HEK293 (cell line): ENCODE data around the gene TMEM63B.
"Not testable (repeated sequence)": the region's sequence is repeated elsewhere in the genome, so short reads cannot be mapped to it uniquely, and the experiment has no call there.

Experiments used
- CTCF ChIA-PET: fragments of 350-600 bp; formaldehyde crosslinking; extraction: SDS; loops from one replicate; lab custom pipeline; 2021; ENCODE audit warnings: antibody characterized with exemption; lab: Yijun Ruan, JAX
- POLR2A ChIA-PET: fragments of 300-600 bp; formaldehyde crosslinking; extraction: SDS; loops from one replicate; lab custom pipeline; 2020; ENCODE audit warnings: antibody characterized with exemption, inconsistent platforms; lab: Yijun Ruan, JAX
- H3K27ac ChIP-seq: fragments of 200-500 bp; sonication (Bioruptor generic); 2 replicates; pipeline ENCODE4 v1.5.1; 2014; ENCODE audit warnings: low read depth, low read length, control low read depth, inconsistent platforms; ENCODE audit errors: extremely low read depth
- H3K36me3 ChIP-seq, 2 experiments: fragments of 200-500 bp in 1 of 2; sonication (Bioruptor generic) in 1 of 2; 1 replicate in 1 of 2; 2 replicates in 1 of 2; pipeline ENCODE4 v1.5.1; 2014 to 2017; ENCODE audit warnings: inconsistent platforms in 2 of 2, low read length in 2 of 2; ENCODE audit not compliant: control insufficient read depth in 2 of 2, insufficient read depth in 1 of 2
- H3K4me1 ChIP-seq: fragments of 200-500 bp; sonication (Bioruptor generic); 2 replicates; pipeline ENCODE4 v1.5.1; 2014; ENCODE audit warnings: mild to moderate bottlenecking, low read length, inconsistent platforms; ENCODE audit not compliant: control insufficient read depth, insufficient read depth
- H3K4me3 ChIP-seq: 2 replicates; pipeline ENCODE4 v1.5.1; 2011; ENCODE audit warnings: low read depth, mild to moderate bottlenecking, control low read depth, low read length, moderate library complexity
- H3K9me3 ChIP-seq: fragments of 200-500 bp; sonication (Bioruptor generic); 2 replicates; pipeline ENCODE4 v1.5.1; 2014; ENCODE audit warnings: low read depth, low read length, inconsistent platforms; ENCODE audit not compliant: control insufficient read depth, insufficient read depth
- AEBP2 ChIP-seq: fragments of 450-650 bp; formaldehyde crosslinking; IDR thresholded peaks from 2 replicates; pipeline ENCODE4 v1.5.1; 2016; ENCODE audit warnings: missing biosample characterization, missing genetic modification characterization, borderline replicate concordance
- HOXA7 ChIP-seq: sonication (generic); formaldehyde crosslinking; IDR thresholded peaks from 2 replicates; pipeline ENCODE4 v1.8.1; 2022; ENCODE audit warnings: missing genetic modification reagents, borderline replicate concordance
- KLF7 ChIP-seq: fragments of 450-650 bp; formaldehyde crosslinking; IDR thresholded peaks from 2 replicates; pipeline ENCODE4 v1.5.1; 2016; ENCODE audit warnings: missing biosample characterization, missing genetic modification characterization, borderline replicate concordance
- KLF8 ChIP-seq: fragments of 450-650 bp; formaldehyde crosslinking; IDR thresholded peaks from 2 replicates; pipeline ENCODE4 v1.5.1; 2016; ENCODE audit warnings: missing biosample characterization, missing genetic modification characterization
- OVOL3 ChIP-seq: fragments of 450-650 bp; formaldehyde crosslinking; IDR thresholded peaks from 2 replicates; pipeline ENCODE4 v1.5.1; 2016; ENCODE audit warnings: missing biosample characterization, missing genetic modification characterization
- PRDM1 ChIP-seq: fragments of 450-650 bp; formaldehyde crosslinking; IDR thresholded peaks from 2 replicates; pipeline ENCODE4; 2016; ENCODE audit warnings: missing biosample characterization, missing genetic modification characterization
- YY1 ChIP-seq: fragments of 450-650 bp; formaldehyde crosslinking; IDR thresholded peaks from 2 replicates; pipeline ENCODE4 v1.5.1; 2018; ENCODE audit warnings: missing biosample characterization, missing genetic modification characterization
- ZBTB17 ChIP-seq: fragments of 450-650 bp; formaldehyde crosslinking; IDR thresholded peaks from 2 replicates; pipeline ENCODE4 v1.5.1; 2016; ENCODE audit warnings: missing biosample characterization, missing genetic modification characterization
- ZNF174 ChIP-seq: fragments of 450-650 bp; formaldehyde crosslinking; IDR thresholded peaks from 2 replicates; pipeline ENCODE4 v1.5.0; 2017; ENCODE audit warnings: missing biosample characterization, mild to moderate bottlenecking, missing genetic modification characterization
- ZNF175 ChIP-seq: fragments of 450-650 bp; formaldehyde crosslinking; IDR thresholded peaks from 2 replicates; pipeline ENCODE4 v1.5.1; 2016; ENCODE audit warnings: missing biosample characterization, missing genetic modification characterization
- ZNF239 ChIP-seq: fragments of 450-650 bp; formaldehyde crosslinking; IDR thresholded peaks from 2 replicates; pipeline ENCODE4 v1.5.1; 2016; ENCODE audit warnings: missing biosample characterization, missing genetic modification characterization
- ZNF354C ChIP-seq: fragments of 450-650 bp; formaldehyde crosslinking; IDR thresholded peaks from 2 replicates; pipeline ENCODE4 v1.5.1; 2016; ENCODE audit warnings: missing biosample characterization, missing genetic modification characterization, low read depth, borderline replicate concordance
- ZNF416 ChIP-seq: fragments of 450-650 bp; formaldehyde crosslinking; IDR thresholded peaks from 2 replicates; pipeline ENCODE4 v1.5.1; 2016; ENCODE audit warnings: missing biosample characterization, missing genetic modification characterization
- ZNF48 ChIP-seq: fragments of 450-650 bp; formaldehyde crosslinking; IDR thresholded peaks from 2 replicates; pipeline ENCODE4 v1.5.1; 2016; ENCODE audit warnings: missing biosample characterization, missing genetic modification characterization
- ZNF558 ChIP-seq: fragments of 450-650 bp; formaldehyde crosslinking; IDR thresholded peaks from 2 replicates; pipeline ENCODE4 v1.5.1; 2016; ENCODE audit warnings: missing biosample characterization, missing genetic modification characterization
- ZNF610 ChIP-seq: fragments of 450-650 bp; formaldehyde crosslinking; IDR thresholded peaks from 2 replicates; pipeline ENCODE4 v1.5.1; 2016; ENCODE audit warnings: missing biosample characterization, missing genetic modification characterization, borderline replicate concordance
- ZNF621 ChIP-seq: fragments of 450-650 bp; formaldehyde crosslinking; IDR thresholded peaks from 2 replicates; pipeline ENCODE4 v1.5.1; 2017; ENCODE audit warnings: missing biosample characterization, missing genetic modification characterization
- ZNF777 ChIP-seq: fragments of 450-650 bp; formaldehyde crosslinking; IDR thresholded peaks from 2 replicates; pipeline ENCODE4 v1.5.1; 2017; ENCODE audit warnings: missing biosample characterization, missing genetic modification characterization, borderline replicate concordance

TMEM63B gene

GRCh38 chr6:44088827-44089590 is 38.3 kb upstream of the TMEM63B start:
- Histone ChIP-seq H3K4me3 (no peak overlapping the region), H3K36me3 (peaks cover 0 to 14% of the 10 kb centered on the region in 2 experiments; a peak in 2 of 3 replicates), H3K27ac (no peak overlapping the region), H3K4me1 (no peaks in the 10 kb centered on the region), H3K9me3 (no peaks in the 10 kb centered on the region)
- no peak for TF ChIP-seq ZNF610 (tag by site-specific recombination)
- TF ChIP-seq ZNF416 (tag by site-specific recombination): no peak
- TF ChIP-seq ZNF239: no peak
- no peak for TF ChIP-seq ZNF175 (tag by site-specific recombination)
- TF ChIP-seq ZNF174: no peak
- TF ChIP-seq OVOL3 (tag by site-specific recombination): no peak
- TF ChIP-seq KLF7 (tag by site-specific recombination): no peak
- TF ChIP-seq ZNF621 (tag by site-specific recombination): no peak
- no peak for TF ChIP-seq KLF8 (tag by site-specific recombination)
- no peak for TF ChIP-seq ZNF558 (tag by site-specific recombination)
- TF ChIP-seq ZNF48 (tag by site-specific recombination): no peak
- no peak for TF ChIP-seq ZNF354C (tag by site-specific recombination)
- TF ChIP-seq AEBP2: no peak
- no peak for TF ChIP-seq ZBTB17
- no peak for TF ChIP-seq HOXA7
- ChIA-PET POLR2A (no interaction called here), CTCF (interaction anchor here (0.5 to 1.7 kb wide), 5 partner anchors 10 to 421 kb away, joined by 3 to 5 read pairs (median 3); no protein-coding TSS in a partner anchor)

DNA sequence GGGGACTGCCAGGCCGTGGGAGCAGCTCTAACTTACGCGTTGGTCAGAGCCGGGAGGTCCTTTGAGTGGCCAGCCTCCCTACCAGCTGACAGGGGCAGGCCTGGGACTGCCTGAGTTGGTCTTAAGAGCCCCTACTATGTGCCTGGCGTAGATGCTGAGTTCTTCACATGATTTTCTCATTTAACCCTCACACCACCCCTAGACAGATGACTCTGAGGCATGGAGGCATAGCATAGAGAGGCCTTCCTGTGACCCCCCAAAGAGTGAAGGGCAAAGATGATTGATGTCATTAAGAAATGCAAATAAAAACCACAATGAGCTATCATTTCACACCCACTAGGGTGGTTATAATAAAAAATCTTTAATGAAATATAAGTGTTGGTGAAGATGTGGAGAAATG is 36.9 kb upstream of the TMEM63B start:
- H3K36me3 ChIP-seq: peaks cover 0 to 24% of the 10 kb centered on the region in 2 experiments; a peak in 2 of 3 replicates
- H3K9me3 ChIP-seq: no peaks in the 10 kb centered on the region
- ChIA-PET CTCF (interaction anchor here (0.6 to 1.7 kb wide), 5 partner anchors 12 to 423 kb away, joined by 3 to 5 read pairs (median 3); no protein-coding TSS in a partner anchor), POLR2A (no interaction called here)
- no peak overlapping the region for H3K27ac ChIP-seq
- no peak overlapping the region for H3K4me3 ChIP-seq
- TF ChIP-seq YY1 (tag by site-specific recombination): no peak
- no peak for TF ChIP-seq ZNF777 (tag by site-specific recombination)
- TF ChIP-seq PRDM1 (tag by site-specific recombination): no peak
- no peaks in the 10 kb centered on the region for H3K4me1 ChIP-seq

GRCh38 chr6:44091356-44091755 is 36.0 kb upstream of the TMEM63B start:
- H3K9me3 ChIP-seq, H3K4me1 ChIP-seq, H3K27ac ChIP-seq, H3K4me3 ChIP-seq: not testable (repeated sequence)
- peaks cover 0 to 24% of the 10 kb centered on the region in 2 experiments; a peak in 2 of 3 replicates for H3K36me3 ChIP-seq
- CTCF ChIA-PET: interaction anchor here (0.7 to 1.2 kb wide), 5 partner anchors 12 to 166 kb away, joined by 3 to 4 read pairs (median 3); partner anchors contain the start of gene SLC35B2
- POLR2A ChIA-PET: interaction anchor here (0.6 kb wide), 1 partner anchor 96 kb away, joined by 5 read pairs; no protein-coding TSS in a partner anchor
